GM23338 (cell line): ENCODE results near the gene OR4K1. TPM values are rescaled to one million over a fixed set of nuclear protein-coding genes. Genes with fewer than 3 reads are reported as not detected.

Experiments
- ATAC-seq: fragments of 200-7000 bp; cut with Tn5 transposase; 3 replicates; pipeline ENCODE4 v1.9.1; 2020
- DNase-seq: peaks from one replicate; pipeline ENCODE4 v3.0.0-alpha.2; 2015; ENCODE audit warnings: low spot score
- H2AFZ ChIP-seq: fragments of 200-600 bp; sonication (generic); 2 replicates; pipeline ENCODE4 v1.8.0; 2016; ENCODE audit warnings: antibody characterized with exemption, mild to moderate bottlenecking, moderate library complexity
- H3F3A ChIP-seq: fragments of 200-600 bp; sonication (generic); replicated peaks from 2 replicates; pipeline ENCODE4 v1.8.0; 2017; ENCODE audit warnings: antibody characterized with exemption, mixed run types, low read depth
- H3K27ac ChIP-seq: fragments of 200-600 bp; sonication (generic); 2 replicates; pipeline ENCODE4 v1.6.1; 2016; ENCODE audit warnings: low read depth
- H3K27me3 ChIP-seq: fragments of 200-600 bp; sonication (generic); 2 replicates; pipeline ENCODE4 v1.8.0; 2016; ENCODE audit warnings: mild to moderate bottlenecking, mixed run types, moderate library complexity; ENCODE audit not compliant: insufficient read depth
- H3K36me3 ChIP-seq: fragments of 200-600 bp; sonication (generic); 2 replicates; pipeline ENCODE4 v1.8.0; 2016; ENCODE audit warnings: mild to moderate bottlenecking; ENCODE audit not compliant: insufficient read depth
- H3K4me1 ChIP-seq: fragments of 200-600 bp; sonication (generic); 2 replicates; pipeline ENCODE4 v1.8.0; 2016; ENCODE audit warnings: mild to moderate bottlenecking, moderate library complexity; ENCODE audit not compliant: insufficient read depth
- H3K4me2 ChIP-seq: fragments of 200-600 bp; sonication (generic); 2 replicates; pipeline ENCODE4 v1.7.1; 2017; ENCODE audit warnings: mixed run types
- H3K4me3 ChIP-seq: fragments of 200-600 bp; sonication (generic); 2 replicates; pipeline ENCODE4 v1.6.1; 2016; ENCODE audit warnings: mixed run types
- H3K79me2 ChIP-seq: fragments of 200-600 bp; sonication (generic); replicated peaks from 2 replicates; pipeline ENCODE4 v1.8.0; 2017; ENCODE audit warnings: mild to moderate bottlenecking; ENCODE audit not compliant: insufficient read depth
- H3K9me2 ChIP-seq: fragments of 200-600 bp; sonication (generic); 2 replicates; pipeline ENCODE4 v1.8.0; 2017; ENCODE audit not compliant: insufficient read depth
- H4K20me1 ChIP-seq: fragments of 200-600 bp; sonication (generic); replicated peaks from 2 replicates; pipeline ENCODE4 v1.8.0; 2017; ENCODE audit warnings: mild to moderate bottlenecking; ENCODE audit not compliant: insufficient read depth
- H3K27ac Mint-ChIP-seq: 2 replicates; pipeline ENCODE4 v1.8.0; 2020; ENCODE audit warnings: inconsistent platforms, mild to moderate bottlenecking, moderate library complexity, mixed read lengths
- H3K27me3 Mint-ChIP-seq: 3 replicates; pipeline ENCODE4 v1.8.0; 2022; ENCODE audit warnings: low read depth, mild to moderate bottlenecking, moderate library complexity, mixed read lengths, inconsistent platforms; ENCODE audit not compliant: insufficient read depth, poor library complexity
- H3K36me3 Mint-ChIP-seq: 3 replicates; pipeline ENCODE4 v1.8.0; 2021; ENCODE audit warnings: low read depth, mild to moderate bottlenecking, inconsistent platforms, moderate library complexity, mixed read lengths
- H3K4me1 Mint-ChIP-seq: 3 replicates; pipeline ENCODE4 v1.8.0; 2020; ENCODE audit warnings: mild to moderate bottlenecking, inconsistent platforms, mixed read lengths
- H3K4me3 Mint-ChIP-seq: 3 replicates; pipeline ENCODE4 v1.8.0; 2021; ENCODE audit warnings: moderate library complexity, mild to moderate bottlenecking, inconsistent platforms, mixed read lengths
- H3K9me3 Mint-ChIP-seq: 3 replicates; pipeline ENCODE4 v1.8.0; 2020; ENCODE audit warnings: moderate library complexity, mild to moderate bottlenecking, inconsistent platforms, mixed read lengths
- EZH2phosphoT487 ChIP-seq: fragments of 200-600 bp; sonication (generic); IDR thresholded peaks from one replicate; pipeline ENCODE4 v1.8.1; 2018; ENCODE audit warnings: antibody characterized with exemption; ENCODE audit not compliant: unreplicated experiment
- JUNB ChIP-seq: IDR thresholded peaks from one replicate; pipeline ENCODE4 v1.6.1; 2016; ENCODE audit warnings: antibody characterized with exemption; ENCODE audit not compliant: unreplicated experiment
- POLR2AphosphoS5 ChIP-seq: IDR thresholded peaks from 2 replicates; pipeline ENCODE4 v1.6.1; 2016; ENCODE audit warnings: antibody characterized with exemption, low read depth
- ZNF114 ChIP-seq: fragments of 250-450 bp; sonication (Bioruptor Pico); IDR thresholded peaks from 2 replicates; pipeline ENCODE4 v1.5.0; 2020; ENCODE audit warnings: mild to moderate bottlenecking, moderate library complexity
- ZNF331 ChIP-seq: fragments of 250-450 bp; sonication (Bioruptor Pico); IDR thresholded peaks from 2 replicates; pipeline ENCODE4 v1.5.0; 2020; ENCODE audit warnings: low read depth, mild to moderate bottlenecking, moderate library complexity
- polyA plus RNA-seq: library from polyadenylated mRNA; unstranded; fragments of >200 nt; fragmentation: Nextera tagmentation; extraction: Ambion mirVana; gene quantifications from 2 replicates; pipeline ENCODE4 v1.2.1, GENCODE V29; 2016
- total RNA-seq: library from RNA; depleted of rRNA; stranded (reverse); fragments of >200 nt; shearing (Covaris generic); gene quantifications from 2 replicates; pipeline ENCODE4 v1.2.3, GENCODE V29; 2014
- TF ChIP-seq, protein P1 (sequence below): fragments of 250-450 bp; sonication (Bioruptor Pico); IDR thresholded peaks from 2 replicates; pipeline ENCODE4 v1.5.0; 2020; ENCODE audit warnings: mild to moderate bottlenecking, moderate library complexity
- TF ChIP-seq, protein P2 (sequence below), 2 experiments: fragments of 200-600 bp in 1 of 2; sonication (generic) in 1 of 2; conservative IDR thresholded peaks; 2 replicates each; pipeline versions ENCODE4 v1.5.1 to v1.6.1; 2016 to 2017; ENCODE audit warnings: antibody characterized with exemption in 2 of 2, low read depth in 2 of 2, mild to moderate bottlenecking in 2 of 2, moderate library complexity in 1 of 2

The OR4K1 gene
- total and polyA plus RNA-seq, 2 experiments from 2014 or later, result not detected

DNA sequence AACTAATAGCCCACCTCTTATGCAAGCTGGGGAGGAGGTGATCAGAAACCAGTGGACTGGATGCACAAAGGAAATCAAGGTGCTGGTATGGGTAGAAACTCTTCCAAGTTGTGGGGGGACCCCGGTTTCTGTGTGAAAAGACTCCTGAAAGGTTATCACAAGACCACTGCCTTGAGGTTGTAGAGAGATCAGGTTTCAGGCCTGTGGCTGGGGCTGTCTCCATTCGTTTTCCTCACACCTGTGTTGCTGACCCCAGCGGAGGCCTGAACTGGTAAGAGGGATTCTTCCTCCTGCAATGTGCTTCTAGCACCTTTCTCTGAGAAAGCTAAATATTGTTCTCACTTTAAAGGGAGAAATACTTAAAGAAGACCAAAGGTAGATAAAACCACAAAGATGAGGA is 19.6 kb upstream of the OR4K1 start (continued):
- TF ChIP-seq, protein P1, sequence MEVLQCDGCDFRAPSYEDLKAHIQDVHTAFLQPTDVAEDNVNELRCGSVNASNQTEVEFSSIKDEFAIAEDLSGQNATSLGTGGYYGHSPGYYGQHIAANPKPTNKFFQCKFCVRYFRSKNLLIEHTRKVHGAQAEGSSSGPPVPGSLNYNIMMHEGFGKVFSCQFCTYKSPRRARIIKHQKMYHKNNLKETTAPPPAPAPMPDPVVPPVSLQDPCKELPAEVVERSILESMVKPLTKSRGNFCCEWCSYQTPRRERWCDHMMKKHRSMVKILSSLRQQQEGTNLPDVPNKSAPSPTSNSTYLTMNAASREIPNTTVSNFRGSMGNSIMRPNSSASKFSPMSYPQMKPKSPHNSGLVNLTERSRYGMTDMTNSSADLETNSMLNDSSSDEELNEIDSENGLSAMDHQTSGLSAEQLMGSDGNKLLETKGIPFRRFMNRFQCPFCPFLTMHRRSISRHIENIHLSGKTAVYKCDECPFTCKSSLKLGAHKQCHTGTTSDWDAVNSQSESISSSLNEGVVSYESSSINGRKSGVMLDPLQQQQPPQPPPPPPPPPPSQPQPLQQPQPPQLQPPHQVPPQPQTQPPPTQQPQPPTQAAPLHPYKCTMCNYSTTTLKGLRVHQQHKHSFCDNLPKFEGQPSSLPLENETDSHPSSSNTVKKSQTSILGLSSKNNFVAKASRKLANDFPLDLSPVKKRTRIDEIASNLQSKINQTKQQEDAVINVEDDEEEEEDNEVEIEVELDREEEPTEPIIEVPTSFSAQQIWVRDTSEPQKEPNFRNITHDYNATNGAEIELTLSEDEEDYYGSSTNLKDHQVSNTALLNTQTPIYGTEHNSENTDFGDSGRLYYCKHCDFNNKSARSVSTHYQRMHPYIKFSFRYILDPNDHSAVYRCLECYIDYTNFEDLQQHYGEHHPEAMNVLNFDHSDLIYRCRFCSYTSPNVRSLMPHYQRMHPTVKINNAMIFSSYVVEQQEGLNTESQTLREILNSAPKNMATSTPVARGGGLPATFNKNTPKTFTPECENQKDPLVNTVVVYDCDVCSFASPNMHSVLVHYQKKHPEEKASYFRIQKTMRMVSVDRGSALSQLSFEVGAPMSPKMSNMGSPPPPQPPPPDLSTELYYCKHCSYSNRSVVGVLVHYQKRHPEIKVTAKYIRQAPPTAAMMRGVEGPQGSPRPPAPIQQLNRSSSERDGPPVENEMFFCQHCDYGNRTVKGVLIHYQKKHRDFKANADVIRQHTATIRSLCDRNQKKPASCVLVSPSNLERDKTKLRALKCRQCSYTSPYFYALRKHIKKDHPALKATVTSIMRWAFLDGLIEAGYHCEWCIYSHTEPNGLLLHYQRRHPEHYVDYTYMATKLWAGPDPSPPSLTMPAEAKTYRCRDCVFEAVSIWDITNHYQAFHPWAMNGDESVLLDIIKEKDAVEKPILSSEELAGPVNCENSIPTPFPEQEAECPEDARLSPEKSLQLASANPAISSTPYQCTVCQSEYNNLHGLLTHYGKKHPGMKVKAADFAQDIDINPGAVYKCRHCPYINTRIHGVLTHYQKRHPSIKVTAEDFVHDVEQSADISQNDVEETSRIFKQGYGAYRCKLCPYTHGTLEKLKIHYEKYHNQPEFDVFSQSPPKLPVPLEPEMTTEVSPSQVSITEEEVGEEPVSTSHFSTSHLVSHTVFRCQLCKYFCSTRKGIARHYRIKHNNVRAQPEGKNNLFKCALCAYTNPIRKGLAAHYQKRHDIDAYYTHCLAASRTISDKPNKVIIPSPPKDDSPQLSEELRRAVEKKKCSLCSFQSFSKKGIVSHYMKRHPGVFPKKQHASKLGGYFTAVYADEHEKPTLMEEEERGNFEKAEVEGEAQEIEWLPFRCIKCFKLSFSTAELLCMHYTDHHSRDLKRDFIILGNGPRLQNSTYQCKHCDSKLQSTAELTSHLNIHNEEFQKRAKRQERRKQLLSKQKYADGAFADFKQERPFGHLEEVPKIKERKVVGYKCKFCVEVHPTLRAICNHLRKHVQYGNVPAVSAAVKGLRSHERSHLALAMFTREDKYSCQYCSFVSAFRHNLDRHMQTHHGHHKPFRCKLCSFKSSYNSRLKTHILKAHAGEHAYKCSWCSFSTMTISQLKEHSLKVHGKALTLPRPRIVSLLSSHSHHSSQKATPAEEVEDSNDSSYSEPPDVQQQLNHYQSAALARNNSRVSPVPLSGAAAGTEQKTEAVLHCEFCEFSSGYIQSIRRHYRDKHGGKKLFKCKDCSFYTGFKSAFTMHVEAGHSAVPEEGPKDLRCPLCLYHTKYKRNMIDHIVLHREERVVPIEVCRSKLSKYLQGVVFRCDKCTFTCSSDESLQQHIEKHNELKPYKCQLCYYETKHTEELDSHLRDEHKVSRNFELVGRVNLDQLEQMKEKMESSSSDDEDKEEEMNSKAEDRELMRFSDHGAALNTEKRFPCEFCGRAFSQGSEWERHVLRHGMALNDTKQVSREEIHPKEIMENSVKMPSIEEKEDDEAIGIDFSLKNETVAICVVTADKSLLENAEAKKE (CRISPR knock-in tag), result no peak
- TF ChIP-seq EZH2phosphoT487 (no peak), ZNF331 (CRISPR knock-in tag) (no peak), ZNF114 (no peak)

DNA sequence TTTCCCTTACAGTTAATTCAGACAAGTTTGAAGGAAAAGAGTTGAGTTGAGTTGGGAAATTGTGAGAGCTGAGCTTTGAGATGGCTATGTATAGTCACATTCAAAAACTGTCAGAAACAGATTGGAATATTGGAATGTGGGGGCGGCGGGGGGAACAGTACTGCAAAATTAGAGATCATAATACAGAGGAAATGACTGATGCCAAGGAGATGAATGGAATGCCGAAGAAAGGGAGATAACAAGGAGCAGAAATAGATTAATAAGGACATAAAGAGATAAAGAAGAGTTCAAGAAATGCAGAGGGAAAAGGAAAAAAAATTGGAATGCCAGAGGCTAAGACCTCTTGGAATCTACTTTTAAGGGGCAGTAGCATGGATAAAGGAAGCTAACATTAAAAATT is 13.5 kb upstream of the OR4K1 start:
- Mint-ChIP-seq H3K36me3 (peaks cover 5% of the 10 kb centered on the region; the same call in 1 of the 3 replicates), H3K4me1 (no peaks in the 10 kb centered on the region), H3K27ac (no peak overlapping the region), H3K27me3 (no peaks in the 10 kb centered on the region), H3K4me3 (no peak overlapping the region), H3K9me3 (peaks cover 29% of the 10 kb centered on the region; the same call in 2 of the 3 replicates)
- TF ChIP-seq POLR2AphosphoS5, result no peak
- TF ChIP-seq JUNB, result no peak
- TF ChIP-seq, protein P2, sequence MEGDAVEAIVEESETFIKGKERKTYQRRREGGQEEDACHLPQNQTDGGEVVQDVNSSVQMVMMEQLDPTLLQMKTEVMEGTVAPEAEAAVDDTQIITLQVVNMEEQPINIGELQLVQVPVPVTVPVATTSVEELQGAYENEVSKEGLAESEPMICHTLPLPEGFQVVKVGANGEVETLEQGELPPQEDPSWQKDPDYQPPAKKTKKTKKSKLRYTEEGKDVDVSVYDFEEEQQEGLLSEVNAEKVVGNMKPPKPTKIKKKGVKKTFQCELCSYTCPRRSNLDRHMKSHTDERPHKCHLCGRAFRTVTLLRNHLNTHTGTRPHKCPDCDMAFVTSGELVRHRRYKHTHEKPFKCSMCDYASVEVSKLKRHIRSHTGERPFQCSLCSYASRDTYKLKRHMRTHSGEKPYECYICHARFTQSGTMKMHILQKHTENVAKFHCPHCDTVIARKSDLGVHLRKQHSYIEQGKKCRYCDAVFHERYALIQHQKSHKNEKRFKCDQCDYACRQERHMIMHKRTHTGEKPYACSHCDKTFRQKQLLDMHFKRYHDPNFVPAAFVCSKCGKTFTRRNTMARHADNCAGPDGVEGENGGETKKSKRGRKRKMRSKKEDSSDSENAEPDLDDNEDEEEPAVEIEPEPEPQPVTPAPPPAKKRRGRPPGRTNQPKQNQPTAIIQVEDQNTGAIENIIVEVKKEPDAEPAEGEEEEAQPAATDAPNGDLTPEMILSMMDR (conservative IDR thresholded peaks at IDR 0.05; ENCODE audit: low read depth in 2 of 2), result no peak
- Histone ChIP-seq H3K9me2 (no peaks in the 10 kb centered on the region), H3K79me2 (no peaks in the 10 kb centered on the region), H2AFZ (no peak overlapping the region), H3K4me2 (no peak overlapping the region), H4K20me1 (no peaks in the 10 kb centered on the region), H3K4me3 (no peak overlapping the region), H3K27ac (no peak overlapping the region), H3K4me1 (no peaks in the 10 kb centered on the region), H3F3A (no peaks in the 10 kb centered on the region), H3K27me3 (no peaks in the 10 kb centered on the region), H3K36me3 (peaks cover 32% of the 10 kb centered on the region)
- DNase-seq (no peak), ATAC-seq (no peak)
